B cell (primary cell): ENCODE results near the gene EXOC1. TPM values are rescaled to one million over a fixed set of nuclear protein-coding genes. Genes with fewer than 3 reads are reported as not detected.

Experiments
- ATAC-seq: fragments of 200-7000 bp; cut with Tn5 transposase; one replicate; pipeline ENCODE4 v1.10.0; 2021; ENCODE audit warnings: low read depth, mild to moderate bottlenecking, moderate number of reproducible peaks, moderate library complexity
- CTCF ChIA-PET: fragments of 350-600 bp; sonication (Branson Sonifier 250); formaldehyde crosslinking; loops from one replicate; lab custom pipeline; 2021; ENCODE audit warnings: antibody characterized with exemption, inconsistent platforms; lab: Charles Lee
- POLR2A ChIA-PET: fragments of 350-600 bp; sonication (Branson Sonifier 250); formaldehyde crosslinking; loops from one replicate; lab custom pipeline; 2021; ENCODE audit warnings: antibody characterized with exemption; lab: Charles Lee
- DNase-seq: peaks from one replicate; pipeline ENCODE4 v3.0.0; 2013
- H2AFZ ChIP-seq: 2 replicates; pipeline ENCODE4 v1.6.1; 2012; ENCODE audit warnings: mild to moderate bottlenecking, low read depth, low read length; ENCODE audit not compliant: insufficient read depth, poor library complexity, severe bottlenecking
- H3K27ac ChIP-seq, 2 donors: 1 replicate in 1 of 2; 2 replicates in 1 of 2; pipeline ENCODE4 v1.5.1; 2012 to 2013; ENCODE audit warnings: low read length in 2 of 2, mild to moderate bottlenecking in 2 of 2, moderate library complexity in 1 of 2
- H3K27me3 ChIP-seq, 4 experiments: fragments of 200-600 bp in 1 of 4; sonication (generic) in 1 of 4; replicated peaks in 1 of 4; 1 replicate in 2 of 4; 2 replicates in 2 of 4; pipeline versions ENCODE4 v1.6.1 to v1.7.0; 2013 to 2016; ENCODE audit warnings: low read length in 3 of 4, mild to moderate bottlenecking in 2 of 4, mixed read lengths in 1 of 4, moderate library complexity in 1 of 4; ENCODE audit not compliant: insufficient read depth in 4 of 4, control insufficient read depth in 3 of 4; ENCODE audit errors: control extremely low read depth in 1 of 4
- H3K36me3 ChIP-seq, 2 experiments: replicated peaks in 1 of 2; 1 replicate in 1 of 2; 2 replicates in 1 of 2; pipeline versions ENCODE4 v1.6.1 to v1.7.1; 2013; ENCODE audit warnings: low read length in 1 of 2; ENCODE audit not compliant: insufficient read depth in 2 of 2, control insufficient read depth in 1 of 2; ENCODE audit errors: control extremely low read depth in 1 of 2, extremely low read depth in 1 of 2
- H3K4me1 ChIP-seq, 2 donors: fragments of 200-600 bp in 1 of 2; sonication (generic) in 1 of 2; 1 replicate in 1 of 2; 2 replicates in 1 of 2; pipeline versions ENCODE4 v1.5.1 to v1.6.1; 2013 to 2017; ENCODE audit warnings: low read length in 2 of 2; ENCODE audit not compliant: control insufficient read depth in 2 of 2, insufficient read depth in 2 of 2
- H3K4me2 ChIP-seq: replicated peaks from 2 replicates; pipeline ENCODE3; 2012; ENCODE audit warnings: mild to moderate bottlenecking, low read depth, low read length; ENCODE audit not compliant: poor library complexity, severe bottlenecking
- H3K4me3 ChIP-seq, 5 experiments: fragments of 200-600 bp in 1 of 5; sonication (generic) in 1 of 5; 1 replicate in 3 of 5; 2 replicates in 2 of 5; pipeline versions ENCODE4 v1.5.1 to v1.7.0; 2011 to 2016; ENCODE audit warnings: low read length in 4 of 5, mild to moderate bottlenecking in 4 of 5, low read depth in 2 of 5, control low read depth in 1 of 5, moderate library complexity in 1 of 5; ENCODE audit not compliant: insufficient read depth in 1 of 5; ENCODE audit errors: control extremely low read depth in 1 of 5, extremely low read depth in 1 of 5
- H3K79me2 ChIP-seq: fragments of 200-600 bp; sonication (generic); one replicate; pipeline ENCODE4 v1.6.0; 2016; ENCODE audit warnings: low read length; ENCODE audit not compliant: control insufficient read depth, insufficient read depth
- H3K9ac ChIP-seq: fragments of 200-600 bp; sonication (generic); 2 replicates; pipeline ENCODE4 v1.6.1; 2017; ENCODE audit warnings: mild to moderate bottlenecking, low read length, moderate library complexity
- H3K9me3 ChIP-seq, 3 donors: one replicate each; pipeline versions ENCODE4 v1.6.1 to v1.7.1; 2013; ENCODE audit warnings: low read length in 2 of 3; ENCODE audit not compliant: control insufficient read depth in 2 of 3, insufficient read depth in 1 of 3; ENCODE audit errors: control extremely low read depth in 1 of 3
- H4K20me1 ChIP-seq: 2 replicates; pipeline ENCODE4 v1.6.0; 2012; ENCODE audit warnings: mild to moderate bottlenecking, low read length; ENCODE audit not compliant: insufficient read depth, control insufficient read depth, poor library complexity, severe bottlenecking
- H3K27ac Mint-ChIP-seq: one replicate; pipeline ENCODE4 v1.8.0; 2021; ENCODE audit warnings: mixed read lengths
- H3K27me3 Mint-ChIP-seq: one replicate; pipeline ENCODE4 v1.8.0; 2021; ENCODE audit warnings: mixed read lengths
- H3K4me1 Mint-ChIP-seq: one replicate; pipeline ENCODE4 v1.8.0; 2021; ENCODE audit warnings: mixed read lengths
- H3K4me3 Mint-ChIP-seq: one replicate; pipeline ENCODE4 v1.8.0; 2021; ENCODE audit warnings: mixed read lengths
- H3K9me3 Mint-ChIP-seq: one replicate; pipeline ENCODE4 v1.8.0; 2022; ENCODE audit warnings: mixed read lengths; ENCODE audit not compliant: insufficient read depth
- CTCF ChIP-seq: fragments of 200-600 bp; IDR thresholded peaks from one replicate; pipeline ENCODE4 v1.8.0; 2022; ENCODE audit warnings: antibody characterized with exemption, mild to moderate bottlenecking
- EZH2 ChIP-seq: IDR thresholded peaks from 2 replicates; pipeline ENCODE4 v1.6.1; 2012; ENCODE audit warnings: borderline replicate concordance, low read depth, mild to moderate bottlenecking, moderate library complexity, low read length; ENCODE audit not compliant: insufficient read depth, poor library complexity, severe bottlenecking
- WGBS: methylation state at CpG from one replicate; pipeline ENCODE4 v1.1.5; 2013; ENCODE audit warnings: missing lambda C conversion rate; ENCODE audit not compliant: insufficient coverage; 5-methylcytosine and 5-hydroxymethylcytosine counted together
- intact Hi-C: fragments of 100-400 bp; cut with micrococcal nuclease; formaldehyde crosslinking; loops from one replicate; pipeline ENCODE4 v1.10.0; 2022
- polyA plus RNA-seq: library from polyadenylated mRNA; depleted of rRNA; stranded (reverse); fragments of >200 nt; gene quantifications from 2 replicates; pipeline ENCODE4 v1.2.3, GENCODE V29; 2012
- total RNA-seq, 2 donors: library from RNA; stranded (reverse); fragments of 120-200 nt in 1 of 2; gene quantifications; 1 replicate in 1 of 2; 2 replicates in 1 of 2; pipeline versions ENCODE4 v1.2.3 to v1.2.4, GENCODE V29; 2013 to 2022

EXOC1 gene
- total and polyA plus RNA-seq, 2 donors (not counting 1 experiment from before 2014, with no cell fraction given), result 10.0 to 42.5 TPM

- WGBS, result 100% methylated on average over 1 of the region's 2 CpGs
- POLR2A ChIA-PET, result no interaction called here
- no peak overlapping the region for H3K4me3 ChIP-seq
Measured at GRCh38 chr4:55939421-55939820, 86.0 kb downstream of the EXOC1 start.

More at GRCh38 chr4:55939421-55939820, 86.0 kb downstream of the EXOC1 start:
- Histone ChIP-seq H3K27me3 (no peaks in the 10 kb centered on the region), H3K9ac (no peak overlapping the region), H3K4me1 (peaks cover 11 to 12% of the 10 kb centered on the region in 2 donors), H3K79me2 (peaks cover 5% of the 10 kb centered on the region), H3K4me2 (no peak overlapping the region), H2AFZ (no peak overlapping the region), H3K36me3 (peaks cover 0 to 11% of the 10 kb centered on the region in 2 experiments), H3K27ac (no peak overlapping the region), H3K9me3 (peaks cover 1 to 10% (median 7%) of the 10 kb centered on the region in 3 donors), H4K20me1 (no peaks in the 10 kb centered on the region)
- intact Hi-C loops, result no loop called here
- Mint-ChIP-seq H3K4me3 (no peak overlapping the region), H3K27ac (no peak overlapping the region), H3K9me3 (peaks cover 13% of the 10 kb centered on the region), H3K27me3 (no peaks in the 10 kb centered on the region), H3K4me1 (peaks cover 16% of the 10 kb centered on the region)
- CTCF ChIA-PET, result interaction anchor here (1.0 to 1.7 kb wide), 3 partner anchors 8 to 9 kb away, joined by 3 to 4 read pairs (median 4); partner anchors contain the start of gene CEP135
- DNase-seq (no peak), ATAC-seq (no peak)
- TF ChIP-seq EZH2, result no peak
- TF ChIP-seq CTCF, result no peak
